Fibroblast of skin of left biceps (primary cell): ENCODE results near the gene HAT1.
A peak's percentile ranks its signal among the peaks of the same experiment; 100 is the strongest.

Experiments
- DNase-seq, 2 experiments: peaks; one replicate each; pipeline ENCODE4 v3.0.0-alpha.2; 2013; ENCODE audit warnings: low read depth in 2 of 2

Gene HAT1

GRCh38 chr2:171919453-171919852, 2.8 kb upstream of the HAT1 start:
- DNase-seq = no peak

GRCh38 chr2:171921970-171922229, 361 bp upstream of the HAT1 start:
- no peak for DNase-seq

GRCh38 chr2:171923206-171923605, 945 bp downstream of the HAT1 start:
- peak in 1 of 2 experiments; percentile 6 for DNase-seq

DNA sequence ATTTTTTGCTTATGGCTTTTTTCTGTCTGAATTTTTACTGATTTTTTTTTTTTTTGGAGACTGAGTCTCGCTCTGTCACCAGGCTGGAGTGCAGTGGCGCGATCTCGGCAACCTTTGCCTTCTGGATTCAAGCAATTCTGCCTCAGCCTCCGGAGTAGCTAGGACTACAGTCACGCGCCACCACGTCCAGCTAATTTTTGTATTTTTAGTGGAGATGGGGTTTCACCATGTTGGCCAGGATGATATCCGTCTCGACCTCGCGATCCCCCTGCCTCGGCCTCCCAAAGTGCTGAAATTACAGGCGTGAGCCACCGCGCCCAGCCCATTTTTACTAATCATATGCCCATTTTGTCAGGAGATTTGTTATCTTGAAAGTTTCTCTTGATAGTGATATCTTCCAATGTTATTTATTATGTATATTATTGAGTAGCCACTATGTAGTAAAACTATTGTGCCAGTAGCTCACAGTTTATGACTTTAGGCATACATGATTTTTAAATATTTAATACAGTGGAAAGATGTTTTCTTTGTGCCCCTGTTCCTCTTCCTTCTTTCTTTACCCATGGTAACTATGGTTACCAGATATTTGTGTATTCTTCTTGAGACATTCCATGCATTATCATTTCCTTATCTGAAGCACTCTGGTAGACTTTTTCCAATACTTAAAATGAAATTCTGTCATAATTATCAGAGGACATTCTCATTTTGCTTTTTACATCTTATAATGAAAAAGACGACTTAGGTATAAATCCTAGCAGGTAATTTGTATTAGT, 2.1 kb downstream of the HAT1 start:
- no peak for DNase-seq

- no peak for DNase-seq
Observed at GRCh38 chr2:171930385-171930784, 8.1 kb downstream of the HAT1 start.

GRCh38 chr2:171939058-171939742, 16.9 kb downstream of the HAT1 start:
- no peak for DNase-seq

DNA sequence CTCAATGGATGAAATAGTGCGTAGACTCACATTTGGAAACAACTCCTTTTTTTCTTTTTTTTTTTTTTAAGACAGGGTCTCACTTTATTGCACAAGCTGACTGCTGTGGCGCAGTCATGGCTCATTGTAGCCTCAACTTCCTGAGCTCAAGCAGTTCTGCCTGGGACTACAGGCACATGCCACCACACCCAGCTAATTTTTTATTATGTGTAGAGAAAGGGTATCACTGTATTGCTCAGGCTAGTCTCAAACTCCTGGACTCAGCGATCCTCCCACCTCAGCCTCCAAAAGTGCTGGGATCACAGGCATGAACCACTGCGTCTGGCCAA, 17.4 kb downstream of the HAT1 start:
- no peak for DNase-seq

GRCh38 chr2:171941316-171941699, 19.0 kb downstream of the HAT1 start:
- DNase-seq = no peak

DNA sequence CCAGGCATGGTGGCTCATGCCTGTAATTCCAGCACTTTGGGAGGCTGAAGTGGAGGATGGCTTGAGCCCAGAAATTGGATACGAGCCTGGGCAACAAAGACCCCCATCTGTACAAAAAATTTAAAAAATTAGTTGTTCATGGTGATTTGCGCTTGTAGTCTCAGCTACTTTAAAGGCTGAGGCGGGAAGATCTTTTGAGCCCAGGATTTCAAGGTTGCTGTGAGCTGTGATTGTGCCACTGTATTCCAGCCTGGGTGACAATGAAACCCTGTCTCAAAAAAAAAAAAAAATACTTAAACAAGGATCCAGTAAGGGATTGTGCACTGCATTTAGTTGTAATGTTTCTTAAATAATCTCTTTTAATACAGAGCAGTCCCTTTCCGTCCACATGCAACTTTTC, 21.6 kb downstream of the HAT1 start:
- DNase-seq = no peak

DNA sequence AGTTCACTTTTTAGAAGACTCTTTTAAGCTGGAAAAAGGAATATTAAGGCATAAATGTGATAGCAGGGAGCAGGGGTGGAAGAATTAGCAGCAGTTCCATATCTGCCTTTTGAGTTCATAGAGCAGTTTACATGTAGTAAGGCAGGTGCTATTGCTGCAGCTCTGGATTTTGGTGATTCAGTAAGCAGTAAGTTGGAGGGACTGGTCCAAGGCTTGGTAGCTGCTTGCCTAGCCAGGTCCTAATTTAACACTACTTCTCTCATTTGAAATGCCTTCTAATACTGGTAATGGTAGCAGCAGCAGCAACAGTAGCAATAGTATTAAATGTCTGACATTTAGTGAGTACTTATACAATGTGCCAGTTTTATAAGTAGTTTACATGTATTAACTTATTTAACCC, 30.0 kb downstream of the HAT1 start:
- DNase-seq = no peak

DNA sequence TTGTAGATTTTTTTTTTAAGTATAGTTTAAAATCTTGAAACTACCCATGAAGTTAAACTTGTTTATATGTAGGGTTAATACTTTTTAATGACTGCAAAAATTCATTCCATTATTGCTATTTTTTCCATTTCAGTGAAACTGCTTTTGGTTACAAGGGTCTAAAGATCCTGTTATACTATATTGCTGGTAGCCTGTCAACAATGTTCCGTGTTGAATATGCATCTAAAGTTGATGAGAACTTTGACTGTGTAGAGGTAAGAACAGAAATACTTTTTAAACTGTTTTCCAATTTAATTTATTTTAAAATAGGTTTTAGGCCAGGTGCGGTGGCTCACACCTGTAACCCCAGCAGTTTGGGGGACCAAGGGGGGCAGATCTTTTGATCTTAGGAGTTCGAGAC, 30.5 kb downstream of the HAT1 start:
- no peak for DNase-seq

- no peak for DNase-seq
Observed at GRCh38 chr2:171956135-171956825, 34.0 kb downstream of the HAT1 start.

DNA sequence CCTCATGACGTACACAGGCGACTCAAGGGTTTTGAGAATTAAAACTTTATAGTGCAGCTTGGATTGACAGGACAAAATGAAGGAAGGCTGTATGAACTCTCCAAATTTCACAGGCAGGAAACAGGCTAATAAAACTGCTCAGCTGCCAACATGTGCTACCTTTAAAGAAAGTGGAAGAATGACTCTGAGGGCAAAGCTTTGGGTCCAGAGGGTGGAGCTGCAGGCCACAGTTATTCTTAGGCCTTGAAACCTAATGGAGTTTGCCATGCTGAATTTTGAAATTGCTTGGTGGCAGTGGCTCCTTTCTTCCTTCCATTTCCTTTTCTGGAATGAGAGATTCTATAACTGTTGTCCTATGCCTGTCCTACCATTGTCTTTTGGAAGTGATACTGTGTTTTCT, 34.8 kb downstream of the HAT1 start:
- no peak for DNase-seq

- DNase-seq = peak; percentile 26 to 36
Observed at GRCh38 chr2:171958475-171958874, 36.2 kb downstream of the HAT1 start.

DNA sequence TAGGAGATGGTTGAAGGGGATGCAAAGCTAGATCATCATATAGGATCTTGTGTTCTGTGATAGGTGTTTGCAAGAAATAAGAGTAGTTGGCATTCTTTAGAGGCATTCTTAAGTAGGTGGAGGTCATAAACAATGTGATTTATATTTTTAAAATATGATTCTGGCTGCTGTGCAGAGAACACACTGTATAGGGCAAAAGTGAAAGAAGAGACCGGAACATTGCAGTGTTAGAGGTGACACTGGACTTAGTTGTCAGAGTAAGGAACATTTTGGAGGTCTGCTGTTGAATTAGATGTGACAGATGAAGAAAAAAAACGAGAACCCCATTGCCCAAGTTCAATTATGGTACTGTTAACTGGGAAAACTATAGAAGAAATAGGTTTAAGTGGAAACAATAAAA, 37.7 kb downstream of the HAT1 start:
- DNase-seq = no peak

DNA sequence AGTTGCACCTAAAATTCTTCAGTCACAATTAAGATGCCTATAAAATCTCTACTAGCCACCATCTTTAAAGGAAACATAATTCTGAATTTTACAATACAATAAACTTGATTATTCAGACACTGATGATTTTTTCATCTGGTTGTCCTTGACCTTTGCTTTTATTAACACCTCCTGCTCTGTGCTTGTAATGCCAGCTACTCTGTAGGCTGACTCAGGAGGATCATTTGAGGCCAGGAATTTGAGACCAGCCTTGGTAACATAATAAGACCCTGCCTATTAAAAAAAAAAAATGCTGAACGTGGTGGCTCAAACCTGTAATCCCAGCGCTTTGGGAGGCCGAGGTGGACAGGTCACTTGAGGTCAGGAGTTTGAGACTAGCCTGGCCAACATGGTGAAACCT, 38.3 kb downstream of the HAT1 start:
- no peak for DNase-seq

DNA sequence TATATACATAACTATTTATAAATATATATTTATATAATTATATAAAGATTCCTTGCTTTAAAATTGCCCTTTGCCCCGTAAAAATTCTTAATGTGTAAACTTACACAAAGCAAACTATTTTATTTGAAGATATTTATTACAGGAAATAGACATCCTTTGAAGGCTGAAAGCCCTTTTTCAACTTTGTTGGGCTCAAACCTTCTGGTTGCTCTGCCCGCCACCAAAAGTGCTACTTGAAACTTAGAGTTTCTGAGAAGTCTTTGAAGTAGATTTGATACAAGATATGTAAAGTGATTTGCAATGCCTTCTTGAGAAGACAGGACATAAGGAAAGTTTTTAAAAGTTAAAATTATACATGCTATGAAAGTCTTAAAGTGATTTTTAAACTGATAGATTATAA, 40.9 kb downstream of the HAT1 start:
- DNase-seq = no peak

DNA sequence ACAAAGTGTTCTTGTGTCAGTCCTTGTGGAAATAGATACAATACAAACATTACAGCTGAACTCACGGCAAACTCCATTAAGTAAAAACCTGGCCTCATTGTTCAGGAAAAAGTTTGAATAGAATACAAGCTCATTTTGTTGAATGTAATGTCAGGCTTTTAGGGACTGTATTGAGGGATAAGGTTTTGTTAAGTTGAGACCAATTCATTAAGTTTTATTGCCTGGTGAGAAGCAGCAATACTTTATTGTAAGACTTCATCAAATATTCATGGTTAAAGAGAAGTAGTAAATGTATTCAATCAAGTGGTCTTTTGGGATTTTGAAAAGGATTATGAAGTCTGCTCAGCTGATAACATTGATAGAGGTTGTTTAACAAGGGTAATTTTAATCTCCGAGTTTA, 42.0 kb downstream of the HAT1 start:
- no peak for DNase-seq

DNA sequence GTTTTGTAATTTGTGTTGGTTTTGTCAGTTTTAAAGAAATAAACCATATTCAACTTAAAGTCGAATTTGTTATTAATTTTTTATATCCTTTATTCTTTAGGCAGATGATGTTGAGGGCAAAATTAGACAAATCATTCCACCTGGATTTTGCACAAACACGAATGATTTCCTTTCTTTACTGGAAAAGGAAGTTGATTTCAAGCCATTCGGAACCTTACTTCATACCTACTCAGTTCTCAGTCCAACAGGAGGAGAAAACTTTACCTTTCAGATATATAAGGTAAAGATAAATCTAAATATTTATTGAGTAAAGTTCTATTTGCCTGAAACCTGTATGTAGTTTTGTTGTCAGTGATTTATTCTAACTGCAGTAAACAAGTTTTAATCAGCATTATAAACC, 43.0 kb downstream of the HAT1 start:
- no peak for DNase-seq

GRCh38 chr2:171965661-171966060, 43.4 kb downstream of the HAT1 start:
- no peak for DNase-seq

- no peak for DNase-seq
Observed at GRCh38 chr2:171966235-171966634, 44.0 kb downstream of the HAT1 start.

GRCh38 chr2:171966688-171967087, 44.4 kb downstream of the HAT1 start:
- DNase-seq = no peak

GRCh38 chr2:171968509-171968908, 46.2 kb downstream of the HAT1 start:
- no peak for DNase-seq
